Fibroblast of the aortic adventitia (primary cell): Measurements from ENCODE around the gene NEDD4L. TPM values are rescaled to one million over a fixed set of nuclear protein-coding genes. Genes with fewer than 3 reads are reported as not detected.
A peak's percentile ranks its signal among the peaks of the same experiment; 100 is the strongest.

ENCODE experiments used
- DNase-seq: peaks from one replicate; pipeline ENCODE4 v3.0.0-alpha.2; 2010; ENCODE audit warnings: low read depth
- H3K4me3 ChIP-seq: 2 replicates; pipeline ENCODE4 v1.5.1; 2011; ENCODE audit warnings: low read depth, mild to moderate bottlenecking, control low read depth, low read length, moderate library complexity
- CTCF ChIP-seq: IDR thresholded peaks from 2 replicates; pipeline ENCODE4 v1.5.1; 2011; ENCODE audit warnings: mild to moderate bottlenecking, low read length, control low read depth, inconsistent platforms; ENCODE audit not compliant: insufficient read depth
- total RNA-seq: library from RNA; depleted of rRNA; stranded (reverse); fragments of >200 nt; gene quantifications from 2 replicates; pipeline ENCODE4 v1.2.3, GENCODE V29; 2012; ENCODE audit warnings: low replicate concordance

Gene NEDD4L
- total RNA-seq, 1 donor, result 22.2 TPM

GRCh38 chr18:58290116-58290695 lies 246.2 kb downstream of the NEDD4L start:
- no peak for TF ChIP-seq CTCF
- H3K4me3 ChIP-seq, result no peak overlapping the region

GRCh38 chr18:58291131-58291530 lies 247.1 kb downstream of the NEDD4L start:
- no peak for TF ChIP-seq CTCF
- no peak overlapping the region for H3K4me3 ChIP-seq
- no peak for DNase-seq

More at GRCh38 chr18:58290116-58290695, 246.2 kb downstream of the NEDD4L start:
- peak; percentile 73 for DNase-seq

GRCh38 chr18:58292638-58293037 lies 248.6 kb downstream of the NEDD4L start:
- TF ChIP-seq CTCF, result no peak
- no peak for DNase-seq
- no peak overlapping the region for H3K4me3 ChIP-seq

- no peak overlapping the region for H3K4me3 ChIP-seq
- no peak for TF ChIP-seq CTCF
- peak; percentile 12 for DNase-seq
These were observed 253.2 kb downstream of the NEDD4L start for GRCh38 chr18:58297198-58297597.

- peak; percentile 13 for DNase-seq
- no peak for TF ChIP-seq CTCF
- no peak overlapping the region for H3K4me3 ChIP-seq
These were observed 254.5 kb downstream of the NEDD4L start for GRCh38 chr18:58298251-58299134.

GRCh38 chr18:58299135-58299473 lies 255.1 kb downstream of the NEDD4L start:
- TF ChIP-seq CTCF, result no peak
- H3K4me3 ChIP-seq, result no peak overlapping the region
- no peak for DNase-seq

GRCh38 chr18:58299936-58300335 lies 255.9 kb downstream of the NEDD4L start:
- TF ChIP-seq CTCF, result no peak
- H3K4me3 ChIP-seq, result no peak overlapping the region
- no peak for DNase-seq
